Measurements from ENCODE around the gene SUN5. TPM values are rescaled to one million over a fixed set of nuclear protein-coding genes. Genes with fewer than 3 reads are reported as not detected.
"Not testable (repeated sequence)": the region's sequence is repeated elsewhere in the genome, so short reads cannot be mapped to it uniquely, and the experiment has no call there.

Gene SUN5, protein sequence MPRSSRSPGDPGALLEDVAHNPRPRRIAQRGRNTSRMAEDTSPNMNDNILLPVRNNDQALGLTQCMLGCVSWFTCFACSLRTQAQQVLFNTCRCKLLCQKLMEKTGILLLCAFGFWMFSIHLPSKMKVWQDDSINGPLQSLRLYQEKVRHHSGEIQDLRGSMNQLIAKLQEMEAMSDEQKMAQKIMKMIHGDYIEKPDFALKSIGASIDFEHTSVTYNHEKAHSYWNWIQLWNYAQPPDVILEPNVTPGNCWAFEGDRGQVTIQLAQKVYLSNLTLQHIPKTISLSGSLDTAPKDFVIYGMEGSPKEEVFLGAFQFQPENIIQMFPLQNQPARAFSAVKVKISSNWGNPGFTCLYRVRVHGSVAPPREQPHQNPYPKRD
- total RNA-seq = not detected

DNA sequence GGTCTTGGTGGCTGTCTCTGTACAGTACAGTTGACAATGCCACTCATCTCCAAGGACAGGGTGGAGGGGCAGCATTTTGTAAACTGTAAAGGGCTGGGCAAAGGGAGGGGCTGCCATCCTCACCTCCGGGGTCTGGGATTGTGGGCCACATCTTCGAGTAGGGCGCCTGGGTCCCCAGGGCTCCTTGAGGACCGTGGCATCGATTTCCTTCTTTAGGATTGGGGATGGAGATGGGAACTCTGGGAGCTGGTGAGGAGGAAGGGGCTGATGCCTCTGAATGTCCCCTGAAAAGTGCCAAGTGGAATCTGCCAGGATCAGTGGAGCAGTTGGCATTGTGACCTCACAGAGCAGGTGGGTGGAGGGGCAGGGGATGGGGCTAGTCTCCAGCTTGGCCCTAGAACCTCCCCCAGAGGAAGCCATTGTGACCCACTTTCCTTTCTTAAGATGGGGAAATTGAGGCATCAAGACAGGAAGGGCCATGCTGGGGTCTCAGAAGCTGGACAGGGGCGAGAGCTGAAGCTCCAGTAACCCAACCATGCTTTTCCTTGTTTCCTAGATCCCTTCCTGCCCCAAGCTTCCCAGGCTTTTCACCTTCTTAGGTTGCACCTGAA lies at the start of gene SUN5:
Gene SUN5, minus strand, starts transcription at position 293 of the 611 bp plus-strand sequence. Its CDS starts 93 bp downstream, at position 200.
- DNase-seq (ENCODE audit: low spot score in 2 of 2) (no peak), FAIRE-seq (no peak)

DNA sequence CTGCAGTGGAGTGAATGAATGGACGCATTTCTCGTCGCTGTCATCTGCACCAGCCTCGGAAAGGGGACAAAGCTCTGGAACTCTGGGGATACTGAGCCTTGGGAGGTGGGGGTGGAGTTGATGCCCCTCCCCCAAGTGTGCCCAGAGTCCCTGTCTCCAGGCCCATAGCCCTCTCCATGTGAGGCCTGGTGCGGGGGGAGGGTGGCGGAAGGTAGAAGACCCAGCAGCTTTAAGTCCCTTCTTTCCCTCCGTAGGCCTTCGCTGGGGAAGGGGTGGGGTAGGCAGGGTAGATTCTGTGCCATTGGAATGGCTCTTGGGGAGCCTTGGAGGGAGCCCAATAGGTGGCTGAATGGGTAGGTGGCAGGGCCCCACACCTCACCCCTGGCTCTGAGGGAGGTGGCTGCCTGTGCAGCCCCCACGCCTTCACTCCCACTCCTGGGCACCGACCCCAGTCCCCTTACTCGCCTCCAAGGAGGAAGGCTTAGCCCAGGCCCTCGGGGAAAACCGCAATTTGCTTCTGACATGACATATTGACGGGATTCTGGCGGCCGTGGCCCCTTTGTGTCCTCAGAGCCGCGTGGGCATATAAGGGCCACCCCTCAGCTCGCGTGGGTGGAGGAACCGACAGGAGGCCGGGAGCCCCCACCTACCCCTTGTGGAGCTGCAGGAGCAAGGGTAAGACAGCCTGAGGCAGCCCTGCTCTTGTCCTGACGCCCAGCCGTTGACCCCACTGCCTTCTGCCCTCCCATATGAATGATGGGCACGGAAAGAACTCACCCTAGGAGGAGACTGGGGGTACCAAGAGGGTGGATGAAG lies 49.3 kb upstream of the SUN5 start, which contains the start of gene BPIFB3:
Gene BPIFB3, plus strand, starts transcription at position 613 of the 816 bp plus-strand sequence. CDS start 1,533 bp downstream, outside the sequence.
- no peak for FAIRE-seq
- no peak for DNase-seq (ENCODE audit: low spot score in 2 of 2)

DNA sequence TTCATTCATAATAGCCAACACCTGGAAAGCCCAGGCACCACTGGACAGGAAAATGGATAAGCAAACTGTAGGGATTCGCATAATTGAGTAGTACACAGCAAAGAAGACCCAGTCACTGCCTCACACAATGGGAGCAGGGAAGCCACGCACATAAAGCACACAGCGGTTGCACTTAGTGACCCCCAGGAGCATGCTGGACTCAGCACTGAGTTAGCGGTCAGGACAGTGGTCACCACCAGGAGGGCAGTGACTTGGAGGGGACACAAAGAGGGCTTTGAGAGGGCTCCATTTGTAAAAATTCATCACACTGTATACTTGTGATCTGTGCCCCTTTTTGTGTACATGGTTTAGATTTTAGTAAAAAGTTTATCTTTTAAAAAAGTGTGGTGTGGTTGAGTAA lies 47.1 kb upstream of the SUN5 start:
- FAIRE-seq (no peak), DNase-seq (ENCODE audit: low spot score in 2 of 2) (no peak)

DNA sequence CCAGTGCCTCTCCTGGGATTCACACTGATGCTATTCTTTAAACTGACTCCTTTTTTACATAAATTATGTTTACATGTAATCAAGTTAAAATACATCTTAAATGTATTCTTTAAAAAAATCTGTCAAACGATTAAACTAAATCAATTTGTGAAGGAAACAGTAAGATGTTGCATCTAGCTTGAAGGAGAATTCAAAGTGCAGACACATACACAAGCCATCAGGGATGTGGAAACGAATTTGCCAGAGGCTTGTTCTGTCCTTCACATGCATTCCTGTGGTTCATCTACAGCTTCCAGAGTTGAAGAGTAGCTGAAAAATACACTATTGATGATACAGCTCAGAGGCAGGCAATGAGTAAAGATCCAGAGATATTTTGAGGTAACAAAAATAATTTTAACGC lies 42.2 kb upstream of the SUN5 start:
- DNase-seq (ENCODE audit: low spot score in 2 of 2) (no peak), FAIRE-seq (no peak)

DNA sequence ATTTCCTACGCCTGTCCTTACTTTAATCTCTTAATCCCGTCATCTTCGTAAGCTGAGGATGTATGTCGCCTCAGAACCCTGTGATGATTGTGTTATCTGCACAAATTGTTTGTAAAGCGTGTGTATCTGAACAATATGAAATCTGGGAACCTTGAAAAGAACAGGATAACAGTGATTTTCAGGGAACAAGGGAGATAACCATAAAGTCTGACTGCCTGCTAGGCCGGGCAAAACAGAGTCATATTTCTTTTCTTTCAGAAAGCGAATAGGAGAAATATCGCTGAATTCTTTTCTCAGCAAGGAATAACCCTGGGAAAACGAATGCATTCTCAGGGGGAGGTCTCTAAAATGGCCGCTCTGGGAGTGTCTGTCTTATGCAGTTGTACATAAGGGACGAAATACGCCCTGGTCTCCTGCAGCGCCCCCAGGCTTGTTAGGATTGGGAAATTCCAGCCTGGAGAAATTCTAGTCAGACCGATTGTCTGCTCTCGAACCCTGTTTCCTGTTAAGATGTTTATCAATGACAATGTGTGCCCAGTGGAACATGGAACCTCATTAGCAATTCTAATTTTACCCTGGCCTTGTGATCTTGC lies 41.0 kb upstream of the SUN5 start:
- not testable (repeated sequence) for FAIRE-seq

DNA sequence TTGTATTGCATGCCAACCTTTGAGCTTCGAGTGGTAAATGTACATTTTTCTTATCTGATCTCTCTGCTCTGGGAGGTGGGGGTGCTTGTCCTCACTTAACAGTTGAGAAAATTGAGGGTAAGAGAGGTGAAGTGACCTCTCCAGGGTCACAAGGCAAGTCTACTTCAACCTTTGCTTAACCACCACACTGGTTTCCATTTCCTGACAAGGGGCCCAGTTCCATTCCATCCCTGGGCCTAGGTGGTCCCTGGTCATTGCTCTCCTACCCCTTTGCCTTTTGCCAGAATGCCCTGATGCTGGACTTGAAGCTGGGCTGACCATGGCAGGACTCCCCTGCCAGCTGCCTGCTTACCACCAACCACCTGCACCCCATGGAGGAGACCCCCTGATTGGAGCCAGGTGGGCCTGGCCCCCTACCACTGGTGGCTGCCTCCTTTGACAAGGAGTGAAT lies 39.5 kb upstream of the SUN5 start:
- FAIRE-seq (no peak), DNase-seq (ENCODE audit: low spot score in 2 of 2) (no peak)

More for the DNA sequence above, 41.0 kb upstream of the SUN5 start:
- DNase-seq (ENCODE audit: low spot score in 2 of 2) = not testable (repeated sequence)

DNA sequence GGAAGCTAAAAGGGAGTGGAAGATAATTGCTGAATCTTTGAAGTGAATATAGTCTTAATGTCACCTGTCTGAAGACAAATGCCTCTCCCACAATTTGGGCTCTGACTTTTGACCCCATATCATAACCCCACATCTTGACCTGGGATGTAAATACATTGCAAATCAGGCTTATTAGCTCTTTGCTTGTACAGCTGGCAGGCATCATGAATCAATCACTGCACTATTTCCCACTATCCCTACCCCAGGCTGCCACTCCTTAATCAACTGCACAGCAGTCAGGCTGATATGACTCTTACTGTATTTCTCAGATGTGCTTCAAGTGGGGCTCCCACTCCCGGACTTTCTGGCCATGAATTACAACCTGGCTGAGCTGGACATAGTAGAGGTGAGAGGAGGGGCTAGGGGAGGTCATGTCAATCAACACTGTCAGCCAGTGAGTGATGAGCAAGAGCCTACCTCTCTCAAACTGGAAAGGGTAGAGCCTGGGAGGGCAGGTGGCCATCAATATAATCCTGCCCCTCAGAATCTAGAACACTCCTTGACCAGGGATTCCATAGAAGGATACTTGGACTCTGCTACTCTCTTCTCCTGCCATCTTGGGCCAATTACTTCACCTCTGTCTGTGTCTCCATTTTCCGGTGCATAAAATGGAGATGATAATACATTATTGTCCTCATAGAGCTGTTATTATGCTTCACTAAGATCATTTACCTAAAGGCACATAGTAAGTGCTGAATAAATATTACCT lies 38.9 kb upstream of the SUN5 start:
- DNase-seq (ENCODE audit: low spot score in 2 of 2) = no peak
- FAIRE-seq = no peak

DNA sequence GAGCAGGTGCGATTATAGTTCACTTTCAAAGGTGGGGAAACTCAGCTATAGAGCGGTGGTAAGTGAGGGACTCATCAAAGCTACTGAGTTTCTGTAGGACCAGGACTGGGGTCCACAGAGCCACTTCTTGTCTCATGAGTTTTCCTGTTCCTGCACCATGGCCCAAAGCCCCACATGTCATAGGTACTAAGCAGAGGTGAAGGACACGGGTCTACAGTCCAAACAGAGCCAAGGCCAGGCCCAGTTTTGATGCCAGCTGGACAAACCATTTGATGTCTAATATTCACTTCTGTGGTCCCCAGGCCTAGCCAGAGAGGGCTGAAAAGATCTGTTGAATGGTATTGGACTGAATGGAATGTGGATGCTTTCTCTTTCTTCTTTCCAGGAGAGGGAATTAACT lies 38.2 kb upstream of the SUN5 start:
- no peak for FAIRE-seq
- no peak for DNase-seq (ENCODE audit: low spot score in 2 of 2)

DNA sequence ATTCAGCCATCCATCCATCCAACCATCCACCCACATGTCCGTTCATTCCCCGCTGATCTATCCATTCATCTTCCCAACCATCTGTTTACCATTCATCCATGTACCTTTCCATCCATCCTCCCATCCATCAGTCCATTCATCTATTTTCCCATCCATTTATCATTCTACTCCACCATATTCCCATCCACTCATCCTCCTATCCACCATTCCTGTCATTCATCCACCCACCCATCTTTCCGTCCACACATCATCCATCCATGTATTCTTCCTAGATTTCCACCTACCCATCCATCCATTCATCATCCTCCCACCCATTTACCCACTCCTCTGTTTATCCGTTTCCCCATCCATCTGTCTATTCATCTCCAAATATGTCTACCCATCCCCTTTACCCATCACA lies 34.0 kb upstream of the SUN5 start:
- DNase-seq (ENCODE audit: low spot score in 2 of 2) (no peak), FAIRE-seq (no peak)

DNA sequence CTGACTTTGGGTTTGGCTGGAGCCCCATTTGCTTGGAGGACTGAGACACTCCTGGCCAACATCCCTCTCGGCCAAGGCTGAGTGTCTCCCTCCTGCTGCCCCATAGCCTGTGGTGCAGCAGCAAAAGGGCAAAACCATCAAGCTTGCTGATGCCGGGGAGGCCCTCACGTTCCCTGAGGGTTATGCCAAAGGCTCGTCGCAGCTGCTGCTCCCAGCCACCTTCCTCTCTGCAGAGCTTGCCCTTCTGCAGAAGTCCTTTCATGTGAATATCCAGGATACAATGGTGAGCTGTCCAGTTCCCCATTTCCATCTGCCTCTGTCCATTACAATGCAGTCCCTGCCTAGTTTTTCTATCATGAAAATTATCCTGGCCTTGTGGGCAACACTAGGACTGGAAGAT lies 33.2 kb upstream of the SUN5 start:
- FAIRE-seq = no peak

DNA sequence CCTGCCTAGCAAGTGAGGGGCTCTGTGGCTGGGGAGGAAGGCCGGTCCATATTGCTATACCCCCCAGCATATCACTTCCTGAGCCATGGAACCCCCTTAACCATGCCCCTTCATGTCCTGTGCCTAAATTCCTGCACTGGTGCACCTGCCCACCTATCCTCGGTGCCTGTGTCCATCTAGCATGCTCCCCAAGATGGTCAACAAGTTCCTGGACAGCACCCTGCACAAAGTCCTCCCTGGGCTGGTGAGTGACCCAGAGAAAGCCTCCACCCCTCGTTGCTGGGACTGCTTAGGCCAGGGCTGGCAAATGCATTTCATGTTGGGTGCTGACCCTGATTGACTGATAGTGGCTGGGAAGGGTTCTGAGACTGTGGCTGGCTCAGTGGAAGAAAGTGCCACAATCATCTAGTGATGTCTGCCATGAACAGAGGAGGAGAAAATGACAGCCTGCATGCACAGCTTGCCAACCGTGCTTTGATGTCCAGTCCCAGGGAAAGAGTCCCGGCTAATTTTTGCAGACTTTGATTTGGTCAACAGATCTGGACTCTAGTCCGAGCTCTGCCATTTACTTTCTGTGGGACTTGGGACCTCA lies 30.8 kb upstream of the SUN5 start:
- DNase-seq (ENCODE audit: low spot score in 2 of 2) = no peak
- FAIRE-seq = no peak

More for the DNA sequence above, 33.2 kb upstream of the SUN5 start:
- DNase-seq (ENCODE audit: low spot score in 2 of 2) = no peak

DNA sequence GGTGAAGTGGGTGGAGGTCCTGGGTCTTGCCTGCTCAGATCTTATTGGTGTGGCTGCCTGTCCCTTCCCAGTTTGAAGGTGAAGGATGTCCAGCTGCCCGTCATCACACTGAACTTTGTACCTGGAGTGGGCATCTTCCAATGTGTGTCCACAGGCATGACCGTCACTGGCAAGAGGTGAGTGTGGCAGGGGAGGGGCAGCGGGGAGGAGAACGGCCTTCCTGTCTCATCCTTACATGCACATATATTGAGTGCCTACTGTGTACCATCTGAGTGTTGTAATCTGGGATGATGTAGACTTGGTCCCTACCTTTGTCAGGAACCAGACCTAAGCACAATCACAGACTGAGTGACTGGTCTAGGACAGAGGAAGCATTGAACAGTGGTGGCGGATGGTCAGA lies 29.9 kb upstream of the SUN5 start:
- DNase-seq (ENCODE audit: low spot score in 2 of 2) (no peak), FAIRE-seq (no peak)

DNA sequence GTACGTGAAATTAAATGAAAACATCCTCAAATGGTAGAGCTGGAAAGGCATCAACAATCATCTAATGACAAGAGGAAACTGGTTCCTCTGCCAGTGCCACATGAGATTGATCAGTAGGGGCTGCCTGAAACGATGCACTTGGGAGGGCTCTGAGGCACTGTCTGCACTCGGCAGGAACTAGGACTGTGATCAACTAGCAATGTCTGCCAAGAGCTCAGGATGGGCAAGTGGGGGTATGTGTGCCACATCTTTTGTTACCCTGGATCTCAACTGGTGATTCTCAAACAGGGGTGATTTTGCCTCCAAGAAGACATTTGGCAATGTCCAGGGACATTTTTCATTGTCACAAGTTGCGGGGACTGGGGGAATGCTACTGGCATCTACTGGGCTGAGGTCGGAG lies 29.1 kb upstream of the SUN5 start:
- DNase-seq (ENCODE audit: low spot score in 2 of 2) (no peak), FAIRE-seq (no peak)

DNA sequence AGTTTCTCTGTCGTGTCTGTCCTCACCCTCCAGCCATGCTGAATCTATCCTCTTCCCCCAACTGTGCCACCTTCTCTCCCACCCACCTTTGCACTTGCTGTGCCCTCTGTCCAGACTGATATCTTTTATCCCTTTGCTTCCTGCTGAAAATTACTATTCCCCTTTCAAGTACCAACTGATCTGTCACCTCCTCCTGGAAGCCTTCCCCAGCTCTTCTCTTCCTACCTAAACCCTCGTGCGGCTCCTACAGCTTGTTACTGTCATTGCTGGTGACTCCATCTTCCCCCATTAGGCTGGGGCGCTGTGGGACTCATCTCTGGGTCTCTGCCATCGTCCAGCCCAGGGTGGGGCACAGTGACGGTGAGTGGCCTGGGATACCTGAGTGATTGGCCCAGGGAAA lies 28.3 kb upstream of the SUN5 start:
- no peak for DNase-seq (ENCODE audit: low spot score in 2 of 2)
- FAIRE-seq = no peak

DNA sequence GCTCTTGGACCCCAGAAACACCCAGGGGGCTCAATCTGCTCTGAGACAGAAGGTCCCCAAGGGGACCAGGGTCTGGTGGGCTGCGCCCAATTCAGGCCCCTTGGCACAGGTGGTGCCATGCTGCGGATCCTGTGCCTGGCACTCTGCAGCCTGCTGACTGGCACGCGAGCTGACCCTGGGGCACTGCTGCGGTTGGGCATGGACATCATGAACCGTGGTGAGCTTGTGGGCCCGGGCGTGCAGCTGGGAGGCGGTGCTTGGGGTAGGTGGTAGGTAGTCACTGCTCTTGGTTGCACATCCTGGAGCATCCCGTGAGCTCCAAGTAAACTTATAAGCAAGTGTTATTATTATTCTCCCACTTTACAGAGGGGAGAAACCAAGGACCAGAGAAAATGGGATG lies 27.3 kb upstream of the SUN5 start, which contains the start of gene BPIFB6:
Gene BPIFB6, plus strand, starts transcription at position 118 of the 400 bp plus-strand sequence. Its CDS starts 0 bp downstream, at position 118.
- no peak for FAIRE-seq
- no peak for DNase-seq (ENCODE audit: low spot score in 2 of 2)

DNA sequence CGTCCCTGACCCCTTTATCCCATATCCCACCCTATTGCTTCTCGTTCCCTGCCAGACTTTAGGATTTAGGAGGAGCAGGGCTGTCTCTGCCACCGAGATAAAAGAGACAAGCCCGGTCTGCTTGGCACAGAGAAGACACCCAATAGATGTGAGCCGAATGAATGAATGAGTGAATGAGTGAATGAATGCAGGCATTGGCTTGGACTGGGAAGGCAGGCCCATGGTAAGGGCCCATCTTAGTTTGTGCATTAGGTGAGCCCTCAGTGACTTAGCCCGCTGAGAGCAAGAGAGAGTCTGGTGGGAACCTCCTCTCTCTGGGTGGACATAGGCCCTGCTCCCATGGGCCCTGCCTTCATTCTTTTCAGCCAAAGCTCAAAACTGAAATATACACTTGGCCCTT lies 26.3 kb upstream of the SUN5 start:
- no peak for FAIRE-seq
- no peak for DNase-seq (ENCODE audit: low spot score in 2 of 2)

DNA sequence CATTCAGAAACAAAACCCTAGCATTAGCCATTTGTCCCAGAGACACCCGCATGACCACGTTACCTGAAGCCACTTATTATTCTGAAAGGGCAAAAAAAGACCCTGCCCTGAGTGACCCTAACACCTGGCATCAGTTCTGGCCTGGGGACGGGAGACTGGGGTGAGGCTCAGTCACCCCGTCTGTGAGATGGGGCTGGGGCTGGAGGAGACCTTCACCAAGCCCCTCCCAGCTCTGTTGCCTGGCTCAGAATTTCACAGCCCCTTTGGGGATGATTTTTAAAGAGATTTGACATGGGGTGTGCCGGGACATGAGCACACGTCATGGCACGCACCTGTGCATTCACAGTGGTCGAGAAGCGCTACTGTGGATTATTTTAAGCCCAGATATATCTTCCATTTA lies 25.8 kb upstream of the SUN5 start:
- DNase-seq (ENCODE audit: low spot score in 2 of 2) (no peak), FAIRE-seq (no peak)

DNA sequence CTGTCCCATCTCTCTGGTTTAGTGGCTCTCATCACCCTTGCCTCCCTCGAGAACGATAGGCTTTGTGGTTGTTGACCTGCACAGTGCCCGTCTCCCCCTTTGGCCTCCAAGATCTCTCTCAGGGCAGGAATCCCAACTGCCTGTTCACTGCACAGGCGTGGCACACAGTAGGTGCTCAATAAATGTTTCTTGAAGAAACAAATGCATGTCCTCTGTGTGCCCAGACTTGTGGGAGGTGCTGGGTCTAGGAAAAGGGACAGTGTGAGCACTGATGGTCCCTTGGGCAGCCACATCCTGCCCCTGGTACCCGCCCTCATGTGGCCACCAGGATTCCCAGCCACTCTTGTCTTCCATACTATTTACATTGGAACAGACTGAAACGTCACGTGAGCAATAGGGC lies 24.6 kb upstream of the SUN5 start:
- no peak for DNase-seq (ENCODE audit: low spot score in 2 of 2)
- FAIRE-seq = no peak

Measured in frontal cortex (tissue), 4 donors.